Activated naive CD8-positive, alpha-beta T cell treated with anti-CD3 and anti-CD28 coated beads, Interleukin-2, amount 10 ng/mL, durations not matched to agents 7 days and 5 days (primary cell): Measurements from ENCODE around the gene PIK3R3. TPM values are rescaled to one million over a fixed set of nuclear protein-coding genes. Genes with fewer than 3 reads are reported as not detected.
"Not testable (repeated sequence)": the region's sequence is repeated elsewhere in the genome, so short reads cannot be mapped to it uniquely, and the experiment has no call there.

Source experiments
- ATAC-seq: fragments of 150-1000 bp; cut with Tn5 transposase; one replicate; pipeline ENCODE4 v1.10.0; 2021; ENCODE audit warnings: low read depth, moderate library complexity
- POLR2A ChIA-PET: fragments of 350-600 bp; sonication (Branson Sonifier 250); formaldehyde crosslinking; loops from one replicate; lab custom pipeline; 2021; ENCODE audit warnings: antibody characterized with exemption; lab: Charles Lee
- DNase-seq: peaks from one replicate; pipeline ENCODE4 v3.0.0; 2021
- H3K27ac Mint-ChIP-seq: one replicate; pipeline ENCODE4 v1.8.0; 2022; ENCODE audit warnings: mild to moderate bottlenecking, mixed read lengths
- H3K27me3 Mint-ChIP-seq: one replicate; pipeline ENCODE4 v1.8.0; 2022; ENCODE audit warnings: mild to moderate bottlenecking, moderate library complexity, mixed read lengths
- H3K36me3 Mint-ChIP-seq: one replicate; pipeline ENCODE4 v1.8.0; 2021; ENCODE audit warnings: mild to moderate bottlenecking, mixed read lengths
- H3K4me1 Mint-ChIP-seq: one replicate; pipeline ENCODE4 v1.8.0; 2021; ENCODE audit warnings: mixed read lengths
- H3K4me3 Mint-ChIP-seq: one replicate; pipeline ENCODE4 v1.8.0; 2022; ENCODE audit warnings: mild to moderate bottlenecking, moderate library complexity, mixed read lengths
- H3K9me3 Mint-ChIP-seq: one replicate; pipeline ENCODE4 v1.8.0; 2021; ENCODE audit warnings: mixed read lengths
- total RNA-seq, 2 experiments: library from RNA; stranded (reverse); gene quantifications; one replicate each; pipeline ENCODE4 v1.2.3, GENCODE V29; 2021

PIK3R3 gene
- total RNA-seq, 2 experiments from 2014 or later, result 3.4 to 3.7 TPM

GRCh38 chr1:46062651-46063319 lies 69.6 kb downstream of the PIK3R3 start:
- no peak for DNase-seq
- peak; percentile 48 for ATAC-seq
- H3K36me3 Mint-ChIP-seq, result peaks cover 16% of the 10 kb centered on the region
- H3K4me1 Mint-ChIP-seq, result peaks cover 19% of the 10 kb centered on the region
- POLR2A ChIA-PET, result interaction anchor here (1.1 to 2.7 kb wide), 2 partner anchors 104 to 184 kb away, joined by 5 to 10 read pairs; no protein-coding TSS in a partner anchor
- H3K4me3 Mint-ChIP-seq, result peak overlapping the region; percentile 37
- H3K27ac Mint-ChIP-seq, result peak overlapping the region; percentile 68
- peaks cover 4% of the 10 kb centered on the region for H3K9me3 Mint-ChIP-seq
- H3K27me3 Mint-ChIP-seq, result no peaks in the 10 kb centered on the region

- DNase-seq (no peak), ATAC-seq (no peak)
- no peak overlapping the region for H3K27ac Mint-ChIP-seq
- peaks cover 4% of the 10 kb centered on the region for H3K9me3 Mint-ChIP-seq
- POLR2A ChIA-PET, result no interaction called here
- peaks cover 16% of the 10 kb centered on the region for H3K36me3 Mint-ChIP-seq
- H3K4me3 Mint-ChIP-seq, result no peak overlapping the region
- peaks cover 17% of the 10 kb centered on the region for H3K4me1 Mint-ChIP-seq
- no peaks in the 10 kb centered on the region for H3K27me3 Mint-ChIP-seq
Observed at GRCh38 chr1:46061146-46061545, 71.3 kb downstream of the PIK3R3 start.

- Mint-ChIP-seq H3K36me3 (peaks cover 14% of the 10 kb centered on the region), H3K27me3 (no peaks in the 10 kb centered on the region), H3K4me3 (no peak overlapping the region), H3K4me1 (peaks cover 10% of the 10 kb centered on the region), H3K9me3 (peaks cover 4% of the 10 kb centered on the region), H3K27ac (no peak overlapping the region)
- POLR2A ChIA-PET, result no interaction called here
- ATAC-seq (no peak), DNase-seq (no peak)
Observed at GRCh38 chr1:46058936-46059335, 73.5 kb downstream of the PIK3R3 start.

GRCh38 chr1:46057781-46058180 lies 74.6 kb downstream of the PIK3R3 start:
- ATAC-seq, result no peak
- Mint-ChIP-seq H3K27me3 (no peaks in the 10 kb centered on the region), H3K4me3 (no peak overlapping the region), H3K36me3 (peaks cover 14% of the 10 kb centered on the region), H3K4me1 (peaks cover 3% of the 10 kb centered on the region), H3K9me3 (peaks cover 4% of the 10 kb centered on the region), H3K27ac (no peak overlapping the region)
- POLR2A ChIA-PET, result no interaction called here
- no peak for DNase-seq

GRCh38 chr1:46057215-46057614 lies 75.2 kb downstream of the PIK3R3 start:
- H3K4me3 Mint-ChIP-seq, H3K27me3 Mint-ChIP-seq, H3K4me1 Mint-ChIP-seq, ATAC-seq, H3K9me3 Mint-ChIP-seq, H3K27ac Mint-ChIP-seq, DNase-seq, POLR2A ChIA-PET: not testable (repeated sequence)
- peaks cover 13% of the 10 kb centered on the region for H3K36me3 Mint-ChIP-seq

GRCh38 chr1:46056325-46056724 lies 76.1 kb downstream of the PIK3R3 start:
- no peak for DNase-seq
- Mint-ChIP-seq H3K9me3 (peaks cover 4% of the 10 kb centered on the region), H3K4me3 (no peak overlapping the region), H3K27ac (no peak overlapping the region), H3K36me3 (peaks cover 10% of the 10 kb centered on the region), H3K27me3 (peaks cover 3% of the 10 kb centered on the region), H3K4me1 (no peaks in the 10 kb centered on the region)
- no peak for ATAC-seq
- POLR2A ChIA-PET, result no interaction called here

GRCh38 chr1:46053734-46054133 lies 78.7 kb downstream of the PIK3R3 start:
- POLR2A ChIA-PET, result interaction anchor here (0.7 kb wide), 1 partner anchor 25 kb away, joined by 3 read pairs; no protein-coding TSS in a partner anchor
- no peak for DNase-seq
- Mint-ChIP-seq H3K36me3 (no peaks in the 10 kb centered on the region), H3K27me3 (peaks cover 11% of the 10 kb centered on the region), H3K27ac (no peak overlapping the region), H3K9me3 (no peaks in the 10 kb centered on the region), H3K4me3 (no peak overlapping the region), H3K4me1 (no peaks in the 10 kb centered on the region)
- ATAC-seq, result no peak

- POLR2A ChIA-PET, result no interaction called here
- H3K36me3 Mint-ChIP-seq, result no peaks in the 10 kb centered on the region
- no peak overlapping the region for H3K4me3 Mint-ChIP-seq
- H3K4me1 Mint-ChIP-seq, result peaks cover 10% of the 10 kb centered on the region
- ATAC-seq, result no peak
- H3K27me3 Mint-ChIP-seq, result peaks cover 3% of the 10 kb centered on the region
- DNase-seq, result no peak
- H3K9me3 Mint-ChIP-seq, result no peaks in the 10 kb centered on the region
- H3K27ac Mint-ChIP-seq, result no peak overlapping the region
Observed at GRCh38 chr1:46044116-46044515, 88.3 kb downstream of the PIK3R3 start.

GRCh38 chr1:46043458-46044017 lies 88.9 kb downstream of the PIK3R3 start:
- Mint-ChIP-seq H3K4me3 (no peak overlapping the region), H3K4me1 (peaks cover 10% of the 10 kb centered on the region), H3K27ac (no peak overlapping the region), H3K36me3 (no peaks in the 10 kb centered on the region), H3K9me3 (no peaks in the 10 kb centered on the region), H3K27me3 (peaks cover 2% of the 10 kb centered on the region)
- no peak for DNase-seq
- POLR2A ChIA-PET, result no interaction called here
- peak; percentile 33 for ATAC-seq

GRCh38 chr1:46041974-46042373 lies 90.5 kb downstream of the PIK3R3 start:
- no peak overlapping the region for H3K4me3 Mint-ChIP-seq
- H3K27me3 Mint-ChIP-seq, result no peaks in the 10 kb centered on the region
- DNase-seq (no peak), ATAC-seq (no peak)
- H3K27ac Mint-ChIP-seq, result no peak overlapping the region
- no peaks in the 10 kb centered on the region for H3K36me3 Mint-ChIP-seq
- peaks cover 10% of the 10 kb centered on the region for H3K4me1 Mint-ChIP-seq
- POLR2A ChIA-PET, result no interaction called here
- H3K9me3 Mint-ChIP-seq, result no peaks in the 10 kb centered on the region

- POLR2A ChIA-PET, result no interaction called here
Observed at GRCh38 chr1:46041551-46041950, 90.9 kb downstream of the PIK3R3 start.

GRCh38 chr1:46039571-46040052 lies 92.8 kb downstream of the PIK3R3 start:
- POLR2A ChIA-PET, result no interaction called here
- Mint-ChIP-seq H3K27me3 (no peaks in the 10 kb centered on the region), H3K27ac (no peak overlapping the region), H3K4me3 (no peak overlapping the region), H3K4me1 (peaks cover 10% of the 10 kb centered on the region), H3K36me3 (no peaks in the 10 kb centered on the region), H3K9me3 (no peaks in the 10 kb centered on the region)
- no peak for DNase-seq
- no peak for ATAC-seq

More at GRCh38 chr1:46041551-46041950, 90.9 kb downstream of the PIK3R3 start:
- Mint-ChIP-seq H3K9me3 (no peaks in the 10 kb centered on the region), H3K27ac (no peak overlapping the region), H3K36me3 (no peaks in the 10 kb centered on the region), H3K4me3 (no peak overlapping the region), H3K27me3 (no peaks in the 10 kb centered on the region), H3K4me1 (peaks cover 10% of the 10 kb centered on the region)
- ATAC-seq, result no peak
- DNase-seq, result no peak

GRCh38 chr1:46036894-46037839 lies 95.3 kb downstream of the PIK3R3 start:
- H3K4me1 Mint-ChIP-seq, result peaks cover 1% of the 10 kb centered on the region
- ATAC-seq, result peak; percentile 75
- peak; percentile 89 for DNase-seq
- no peaks in the 10 kb centered on the region for H3K9me3 Mint-ChIP-seq
- POLR2A ChIA-PET, result no interaction called here
- no peak overlapping the region for H3K27ac Mint-ChIP-seq
- no peaks in the 10 kb centered on the region for H3K27me3 Mint-ChIP-seq
- no peak overlapping the region for H3K4me3 Mint-ChIP-seq
- H3K36me3 Mint-ChIP-seq, result no peaks in the 10 kb centered on the region
